ENCODE results near the gene TUBA1A.

DNA sequence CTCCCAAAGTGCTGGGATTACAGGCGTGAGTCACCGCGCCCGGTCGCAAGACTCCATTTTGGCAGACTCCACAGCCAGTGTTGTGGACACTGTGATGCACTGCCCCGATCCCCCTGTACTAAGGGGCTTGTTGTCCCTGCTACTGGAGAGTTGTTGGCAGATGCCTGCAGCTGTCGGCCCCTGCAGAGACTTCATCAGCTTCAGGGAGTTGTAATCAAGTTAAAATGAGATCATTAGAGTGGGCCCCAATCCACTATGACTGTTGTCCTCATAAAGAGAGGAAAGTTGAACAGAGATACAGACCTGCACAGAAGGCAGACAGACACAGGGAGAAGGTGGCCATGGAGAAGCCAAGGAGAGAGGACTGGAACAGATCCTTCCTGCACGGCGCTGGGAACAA lies 23.7 kb upstream of the TUBA1A start:
- TF ChIP-seq, protein P1, sequence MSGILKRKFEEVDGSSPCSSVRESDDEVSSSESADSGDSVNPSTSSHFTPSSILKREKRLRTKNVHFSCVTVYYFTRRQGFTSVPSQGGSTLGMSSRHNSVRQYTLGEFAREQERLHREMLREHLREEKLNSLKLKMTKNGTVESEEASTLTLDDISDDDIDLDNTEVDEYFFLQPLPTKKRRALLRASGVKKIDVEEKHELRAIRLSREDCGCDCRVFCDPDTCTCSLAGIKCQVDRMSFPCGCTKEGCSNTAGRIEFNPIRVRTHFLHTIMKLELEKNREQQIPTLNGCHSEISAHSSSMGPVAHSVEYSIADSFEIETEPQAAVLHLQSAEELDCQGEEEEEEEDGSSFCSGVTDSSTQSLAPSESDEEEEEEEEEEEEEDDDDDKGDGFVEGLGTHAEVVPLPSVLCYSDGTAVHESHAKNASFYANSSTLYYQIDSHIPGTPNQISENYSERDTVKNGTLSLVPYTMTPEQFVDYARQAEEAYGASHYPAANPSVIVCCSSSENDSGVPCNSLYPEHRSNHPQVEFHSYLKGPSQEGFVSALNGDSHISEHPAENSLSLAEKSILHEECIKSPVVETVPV (CRISPR knock-in tag; IDR thresholded peaks at IDR 0.05) = no peak
- TF ChIP-seq ZNF565 (CRISPR knock-in tag; conservative IDR thresholded peaks at IDR 0.05; ENCODE audit: low read depth) = no peak

Measured in SK-N-SH treated with all-trans-retinoic acid at 6 μM for 48 hours (cell line).